Bronchus fibroblast of lung (primary cell): ENCODE data around the gene FAM53A. TPM values are rescaled to one million over a fixed set of nuclear protein-coding genes. Genes with fewer than 3 reads are reported as not detected.

Experiments used
- total RNA-seq: library from RNA; depleted of rRNA; stranded (reverse); fragments of >200 nt; gene quantifications from 2 replicates; pipeline ENCODE4 v1.2.3, GENCODE V29; 2015

FAM53A gene, protein sequence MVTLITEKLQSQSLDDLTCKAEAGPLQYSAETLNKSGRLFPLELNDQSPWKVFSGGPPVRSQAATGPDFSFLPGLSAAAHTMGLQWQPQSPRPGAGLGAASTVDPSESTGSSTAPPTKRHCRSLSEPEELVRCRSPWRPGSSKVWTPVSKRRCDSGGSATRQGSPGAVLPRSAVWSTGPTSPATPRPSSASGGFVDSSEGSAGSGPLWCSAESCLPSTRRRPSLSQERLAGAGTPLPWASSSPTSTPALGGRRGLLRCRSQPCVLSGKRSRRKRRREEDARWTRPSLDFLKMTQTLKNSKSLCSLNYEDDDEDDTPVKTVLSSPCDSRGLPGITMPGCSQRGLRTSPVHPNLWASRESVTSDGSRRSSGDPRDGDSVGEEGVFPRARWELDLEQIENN
- total RNA-seq = 1.5 and 5.7 TPM in 2 replicates

GRCh38 chr4:1683736-1684505, at the start of gene FAM53A:
FAM53A (minus strand) TSS chr4:1684313; CDS start chr4:1668741, 15,572 bp downstream.

DNA sequence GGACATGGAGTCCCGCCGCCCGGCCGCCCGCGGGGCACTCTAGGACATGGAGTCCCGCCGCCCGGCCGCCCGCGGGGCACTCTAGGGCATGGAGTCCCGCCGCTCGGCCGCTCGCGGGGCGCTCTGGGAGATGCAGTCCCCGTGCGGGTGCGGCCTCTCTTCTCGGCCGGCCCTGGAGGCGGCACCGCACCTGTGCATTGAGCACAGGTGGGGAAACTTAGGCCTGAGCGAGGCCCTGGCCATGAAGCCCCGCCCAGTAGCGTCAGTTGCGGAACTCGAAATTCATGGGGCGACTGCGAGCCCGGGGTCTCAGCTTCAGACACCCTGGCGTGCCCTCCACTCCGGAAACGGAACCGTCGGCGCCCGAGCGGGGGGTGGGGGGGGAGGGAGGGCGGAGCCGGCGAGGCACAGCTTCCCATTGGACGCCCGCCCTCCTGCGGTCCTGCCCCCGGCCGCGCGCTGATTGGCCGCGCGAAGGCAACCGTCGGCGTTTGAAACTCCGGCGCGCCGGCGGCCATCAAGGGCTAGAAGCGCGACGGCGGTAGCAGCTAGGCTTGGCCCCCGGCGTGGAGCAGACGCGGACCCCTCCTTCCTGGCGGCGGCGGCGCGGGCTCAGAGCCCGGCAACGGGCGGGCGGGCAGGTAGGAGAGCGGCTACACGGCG, 37.0 kb upstream of the FAM53A start, which contains the start of the genes TACC3 and TMEM129:
TACC3 (plus strand) TSS at position 519 of the 663 bp plus-strand sequence. CDS start 1,901 bp downstream, outside the sequence.
TMEM129 (minus strand) TSS at position 321 of the 663 bp plus-strand sequence. CDS start 486 bp downstream, outside the sequence.

DNA sequence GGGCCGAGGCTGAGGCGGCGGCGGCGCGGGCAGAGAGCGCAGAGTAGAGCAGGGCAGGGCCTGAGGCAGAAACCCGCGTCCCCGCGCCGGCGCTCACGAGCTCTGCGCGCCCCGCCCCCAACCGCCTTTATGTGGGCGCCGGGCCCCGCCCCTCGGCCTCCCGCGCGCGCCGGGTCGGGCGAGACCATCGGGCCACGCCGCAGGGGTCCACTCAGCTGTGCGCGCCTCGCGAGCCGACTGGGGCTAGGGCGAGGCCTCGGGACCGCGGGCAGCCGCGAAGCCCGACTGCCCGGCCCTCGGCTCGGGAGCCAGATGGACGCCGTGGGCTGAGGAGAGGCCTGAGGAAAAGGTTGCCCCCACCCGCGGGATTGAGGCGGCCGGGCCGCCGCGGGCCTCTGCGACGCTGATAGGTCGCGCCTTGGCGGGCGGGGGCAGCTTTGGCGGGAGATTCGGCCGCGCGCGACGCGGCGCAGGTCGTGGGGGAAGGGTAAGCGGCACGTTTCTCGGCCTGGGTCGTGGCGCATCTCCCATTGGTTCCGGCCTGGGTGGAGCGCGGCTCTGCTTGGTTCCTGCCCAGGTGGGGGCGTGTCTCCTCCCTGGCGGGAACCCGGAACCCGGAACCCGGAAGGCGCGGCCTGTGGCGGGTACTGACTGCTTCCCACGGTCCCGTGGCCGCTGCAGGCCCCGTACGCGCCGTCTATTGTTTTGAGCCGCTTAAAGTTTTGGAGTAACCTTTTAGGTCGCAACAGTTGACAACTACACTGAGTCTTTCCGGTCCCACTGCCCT, 28.3 kb upstream of the FAM53A start, which contains the start of gene SLBP:
SLBP (minus strand) TSS at position 104 of the 787 bp plus-strand sequence. CDS start 131 bp downstream, outside the sequence.

Other genes with a start within 250 kb of the FAM53A start
- gene SLBP, start 28.0 kb upstream of the FAM53A start, total RNA-seq = 68.2 and 83.6 TPM in 2 replicates
- gene TMEM129, start 37.0 kb upstream of the FAM53A start, total RNA-seq = 30.0 and 33.3 TPM in 2 replicates
- 78.7 and 81.8 TPM in 2 replicates for gene TACC3, start 37.2 kb upstream of the FAM53A start, total RNA-seq
- gene FGFR3, start 109.0 kb upstream of the FAM53A start, total RNA-seq = 0.45 and 0.84 TPM in 2 replicates
- 43.9 and 48.3 TPM in 2 replicates for gene LETM1, start 171.8 kb upstream of the FAM53A start, total RNA-seq
- 72.1 and 76.8 TPM in 2 replicates for gene NSD2, start 187.1 kb upstream of the FAM53A start, total RNA-seq